HG02571 (cell line): ENCODE measurements around the gene TNPO3.
"Not testable (repeated sequence)": the region's sequence is repeated elsewhere in the genome, so short reads cannot be mapped to it uniquely, and the experiment has no call there.

ENCODE experiments used
- ATAC-seq: cut with Tn5 transposase; IDR thresholded peaks from one replicate; pipeline ENCODE4 v1.9.1; 2021; ENCODE audit warnings: mild to moderate bottlenecking, moderate library complexity; ENCODE audit not compliant: unreplicated experiment

TNPO3 gene

GRCh38 chr7:128924707-128925588, 130.0 kb downstream of the TNPO3 start:
- no peak for ATAC-seq

- ATAC-seq = no peak
These were observed 131.5 kb downstream of the TNPO3 start for GRCh38 chr7:128923411-128923800.

GRCh38 chr7:128922496-128923410, 132.2 kb downstream of the TNPO3 start:
- ATAC-seq = no peak

GRCh38 chr7:128921866-128922440, 133.0 kb downstream of the TNPO3 start:
- no peak for ATAC-seq

GRCh38 chr7:128920913-128921582, 133.9 kb downstream of the TNPO3 start:
- ATAC-seq = no peak

GRCh38 chr7:128919881-128920799, 134.8 kb downstream of the TNPO3 start:
- ATAC-seq = no peak

DNA sequence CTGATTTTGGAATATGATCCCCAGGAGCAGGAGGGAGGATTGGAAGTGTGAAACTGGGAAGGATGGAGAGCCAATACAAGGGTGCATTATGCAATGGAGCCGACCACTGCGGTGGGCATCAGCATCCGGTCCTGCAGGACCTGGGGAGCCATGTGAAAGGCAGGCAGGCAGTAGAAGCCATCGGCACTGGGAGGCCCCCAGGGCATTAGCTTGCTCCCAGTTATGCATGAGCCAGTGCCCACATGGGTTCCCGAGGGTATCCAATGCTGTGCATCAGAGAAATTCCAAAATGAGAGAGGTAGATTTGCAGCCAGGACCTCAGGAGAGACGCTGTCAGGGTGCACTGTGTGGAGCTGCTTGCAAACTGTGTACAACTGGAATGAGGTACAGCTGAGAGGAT, 135.7 kb downstream of the TNPO3 start:
- no peak for ATAC-seq

DNA sequence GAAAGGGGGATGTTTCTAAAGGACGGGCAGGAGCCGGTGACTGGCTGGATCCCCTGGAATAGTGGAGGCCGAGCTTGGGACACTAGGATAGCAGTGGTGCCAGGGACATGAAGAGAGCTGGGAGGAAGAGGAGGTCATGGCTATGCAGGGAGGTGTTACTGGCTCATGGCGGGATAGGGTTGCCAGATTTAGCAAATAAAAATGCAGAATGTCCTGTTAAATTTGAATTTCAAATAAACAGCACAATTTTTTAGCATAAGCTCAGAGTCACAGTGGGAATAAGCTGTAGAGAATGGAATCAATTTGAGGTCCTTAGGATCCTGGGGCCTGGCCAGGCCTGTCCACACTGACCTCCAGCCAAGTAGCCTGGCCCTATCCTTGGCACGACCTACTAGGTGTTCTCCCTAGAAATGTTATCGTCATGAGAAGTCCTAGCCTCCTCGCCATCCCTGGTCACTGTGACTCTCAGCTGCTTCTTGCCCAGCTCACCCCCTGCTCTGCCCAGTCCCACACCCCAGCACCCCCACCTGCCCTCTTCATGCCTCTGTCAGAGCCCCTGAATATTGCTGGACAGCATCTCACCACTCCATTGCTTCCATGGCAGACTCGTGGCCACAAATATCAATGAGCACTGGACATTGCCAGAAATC, 136.8 kb downstream of the TNPO3 start:
- ATAC-seq = no peak

DNA sequence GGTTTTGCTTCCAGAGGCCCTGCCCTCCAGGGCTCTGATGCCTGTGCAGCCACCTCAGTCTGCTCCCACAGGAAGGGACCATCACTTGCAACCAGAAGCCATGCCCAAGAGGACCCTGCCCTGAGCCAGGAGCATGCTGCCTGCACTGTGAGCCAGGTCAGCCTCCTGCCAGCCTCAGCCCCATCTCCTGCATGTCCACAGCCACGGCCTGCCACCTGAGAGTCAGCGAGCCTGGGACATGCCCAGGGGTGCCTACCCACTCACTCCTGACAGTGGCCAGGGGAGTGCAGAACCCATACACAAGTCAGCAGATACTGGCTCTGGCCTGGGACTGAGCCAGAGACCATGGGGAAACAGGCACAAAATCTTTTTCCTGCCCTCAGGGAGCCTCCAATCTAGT, 137.8 kb downstream of the TNPO3 start:
- no peak for ATAC-seq

DNA sequence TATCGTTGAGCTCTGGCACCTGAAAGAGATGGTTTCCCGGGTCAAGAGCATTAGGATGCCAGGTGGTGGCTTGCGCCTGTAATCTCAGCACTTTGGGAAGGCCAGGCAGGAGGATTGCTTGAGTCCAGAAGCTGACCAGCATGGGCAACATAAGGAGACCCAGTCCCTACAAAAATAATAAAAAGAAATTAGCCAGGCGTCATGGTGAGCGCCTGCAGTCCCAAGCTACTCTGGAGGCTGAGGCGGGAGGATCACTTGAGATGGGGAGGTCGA, 138.3 kb downstream of the TNPO3 start:
- no peak for ATAC-seq

DNA sequence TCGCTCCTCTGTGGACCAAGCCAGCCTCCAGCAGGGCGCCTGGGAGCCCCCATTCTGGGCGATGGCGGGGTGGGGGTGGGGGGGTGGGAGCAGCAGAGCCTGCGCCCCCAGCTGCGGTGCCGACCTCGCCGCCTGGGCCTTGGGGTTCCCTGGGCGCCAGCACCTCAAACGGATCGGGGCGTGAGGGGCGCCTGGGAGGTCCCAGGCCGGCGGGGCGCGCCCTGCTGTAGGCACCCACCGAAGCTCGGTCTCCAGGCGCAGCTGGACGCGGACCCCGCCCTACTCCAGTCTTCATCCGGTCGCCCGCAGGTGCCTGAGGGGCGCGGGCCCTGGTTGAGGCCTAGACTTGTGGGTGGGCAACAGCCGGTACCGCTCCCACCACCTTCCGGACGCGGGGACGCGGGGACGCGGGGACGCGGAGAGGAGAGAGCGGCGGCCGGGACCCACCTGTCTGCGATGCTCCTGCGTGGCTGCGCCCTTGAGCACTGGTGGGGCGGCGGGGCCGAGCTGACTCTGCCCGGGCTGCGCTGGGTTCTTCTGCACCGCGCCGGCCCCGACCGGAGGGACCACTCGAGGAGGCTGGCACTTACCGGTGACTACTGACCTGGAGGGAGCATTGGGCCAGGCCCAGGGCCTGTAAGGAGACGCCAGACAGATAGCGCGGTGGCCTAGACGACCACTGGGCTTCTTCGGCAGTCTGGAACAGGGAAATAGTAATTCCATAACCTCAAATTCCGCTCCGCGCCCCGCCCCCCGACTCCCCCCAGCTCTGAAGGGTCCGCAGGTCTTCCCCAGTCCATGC, 138.9 kb downstream of the TNPO3 start:
- no peak for ATAC-seq

DNA sequence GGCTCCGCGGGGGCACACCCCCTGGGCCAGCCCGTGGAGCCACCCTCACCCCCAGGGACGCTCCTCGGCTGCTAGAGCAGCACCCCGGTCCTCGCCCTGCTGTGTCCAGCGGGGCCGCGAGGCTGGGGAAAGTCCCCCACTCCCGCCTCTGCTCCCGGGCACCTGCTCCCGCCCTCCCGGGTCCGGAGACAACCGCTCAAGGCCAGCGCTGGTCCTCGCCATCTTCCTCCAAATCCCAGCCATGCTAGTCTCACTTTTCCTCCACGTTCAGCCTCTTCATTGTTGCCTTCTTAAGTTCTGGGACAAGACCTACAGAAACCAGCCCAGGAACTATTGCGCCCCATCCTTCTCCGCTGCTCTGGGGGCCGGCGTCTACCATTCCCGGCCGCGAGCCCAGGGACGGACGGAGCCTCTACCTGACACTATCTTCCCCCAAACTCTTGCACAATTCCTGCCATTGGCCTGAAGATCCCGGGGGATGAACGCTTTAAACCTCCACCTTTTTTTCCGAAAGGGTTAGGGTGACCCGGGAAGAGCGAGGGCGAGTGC, 139.6 kb downstream of the TNPO3 start:
- peak; percentile 14 for ATAC-seq

DNA sequence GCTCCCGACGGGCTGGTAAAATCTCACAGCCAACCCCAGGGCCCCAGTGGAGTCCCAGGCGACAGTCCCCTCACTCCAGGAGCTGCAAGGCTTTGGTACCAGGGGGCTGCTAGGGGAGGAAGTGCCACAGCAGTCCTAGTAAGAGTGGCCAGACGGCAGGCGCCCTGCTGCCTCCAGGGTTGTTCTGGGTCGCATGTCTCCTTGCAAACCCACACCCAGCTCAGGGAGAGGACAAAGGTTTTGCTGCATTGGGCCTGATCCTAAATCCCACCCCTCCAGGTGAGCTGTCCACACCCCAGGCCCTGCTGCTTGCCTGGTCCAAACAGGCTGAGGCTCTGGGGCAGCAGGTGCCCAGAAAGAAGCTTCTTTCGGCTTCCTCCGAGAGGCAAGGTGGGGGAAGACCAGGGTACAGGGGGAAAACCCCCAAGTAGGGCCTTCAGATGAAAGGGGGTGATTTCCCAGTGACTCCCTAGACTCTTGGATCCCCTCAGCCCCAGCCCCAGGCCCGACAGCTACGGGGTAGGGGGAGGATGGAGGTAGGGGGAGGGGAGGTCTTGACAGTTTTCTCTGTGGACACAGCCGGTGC, 140.3 kb downstream of the TNPO3 start:
- peak; percentile 57 for ATAC-seq

- ATAC-seq = no peak
These were observed 140.9 kb downstream of the TNPO3 start for GRCh38 chr7:128913870-128914565.

GRCh38 chr7:128912709-128913495, 142.0 kb downstream of the TNPO3 start:
- ATAC-seq = not testable (repeated sequence)

DNA sequence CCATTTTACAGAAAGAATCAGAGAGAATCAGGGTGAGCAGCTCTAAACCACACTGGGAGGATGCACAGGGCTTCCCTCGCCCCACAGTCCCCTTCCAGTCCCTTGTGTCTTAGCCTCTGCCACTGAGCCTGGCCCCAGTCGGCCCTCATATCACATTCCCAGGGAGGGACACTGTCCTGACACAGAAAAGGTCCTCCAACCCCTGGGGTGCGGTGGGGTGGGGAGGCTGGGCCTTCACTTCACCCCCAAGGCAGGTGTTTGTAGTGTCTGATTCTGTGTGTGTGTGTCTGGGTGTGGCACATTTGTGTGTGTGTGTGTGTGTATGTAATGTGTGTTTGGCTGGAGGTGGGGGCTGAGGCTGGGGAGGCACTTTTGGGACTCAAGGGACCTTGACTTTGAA, 142.6 kb downstream of the TNPO3 start:
- no peak for ATAC-seq
